HPDE6-E6E7 (cell line): Measurements from ENCODE around the gene IGSF21.

Experiments used
- DNase-seq: peaks from one replicate; pipeline ENCODE4 v3.0.0; 2011; ENCODE audit warnings: missing footprints; ENCODE audit errors: extremely low spot score

The IGSF21 gene

DNA sequence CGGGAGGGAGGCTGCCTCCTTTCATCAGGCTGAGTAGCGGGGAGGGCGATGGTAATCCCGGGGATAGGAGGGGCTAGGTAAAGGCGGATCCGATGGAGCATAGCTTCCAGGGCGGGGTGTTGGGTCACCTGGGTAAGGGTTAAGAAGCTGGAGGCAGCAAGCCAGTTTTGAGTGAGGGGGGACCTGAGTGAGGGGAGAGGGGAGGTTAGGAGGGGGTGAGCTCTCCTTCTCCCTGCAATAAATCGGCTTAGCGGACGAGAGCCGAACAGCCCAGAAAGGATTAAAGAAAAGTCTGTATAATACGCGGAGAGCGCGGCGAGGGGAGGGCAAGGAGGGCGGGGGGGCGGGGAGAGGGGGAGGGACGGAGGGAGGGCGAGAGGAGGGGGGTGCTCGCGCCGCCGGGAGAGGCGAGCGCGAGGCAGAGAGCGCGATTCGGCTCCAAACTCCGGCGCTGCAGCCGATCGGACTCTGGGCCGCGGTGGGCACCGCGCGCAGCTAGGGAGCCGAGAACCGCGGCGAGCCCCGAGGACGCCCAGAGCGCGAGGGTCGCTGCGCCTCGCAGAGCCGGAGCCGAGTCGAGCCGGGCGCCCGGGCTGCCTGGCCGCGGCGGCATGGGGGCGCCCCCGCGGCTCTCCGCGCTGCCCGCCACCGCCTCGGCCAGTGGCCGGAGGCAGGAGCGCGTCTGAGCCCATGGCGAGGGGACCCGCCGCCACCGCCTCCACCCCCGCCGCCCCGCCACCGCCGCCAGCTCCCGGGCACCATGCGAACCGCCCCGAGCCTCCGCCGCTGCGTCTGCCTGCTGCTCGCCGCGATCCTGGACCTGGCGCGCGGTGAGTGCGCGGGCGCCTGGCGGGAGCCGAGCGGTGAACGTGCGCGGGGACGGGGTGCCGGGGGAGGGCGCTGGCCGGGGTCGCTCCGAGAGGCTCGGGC lies at the start of gene IGSF21:
IGSF21 (plus strand) TSS at position 430 of the 930 bp plus-strand sequence; CDS start at position 761, 331 bp downstream.
- no peak for DNase-seq

DNA sequence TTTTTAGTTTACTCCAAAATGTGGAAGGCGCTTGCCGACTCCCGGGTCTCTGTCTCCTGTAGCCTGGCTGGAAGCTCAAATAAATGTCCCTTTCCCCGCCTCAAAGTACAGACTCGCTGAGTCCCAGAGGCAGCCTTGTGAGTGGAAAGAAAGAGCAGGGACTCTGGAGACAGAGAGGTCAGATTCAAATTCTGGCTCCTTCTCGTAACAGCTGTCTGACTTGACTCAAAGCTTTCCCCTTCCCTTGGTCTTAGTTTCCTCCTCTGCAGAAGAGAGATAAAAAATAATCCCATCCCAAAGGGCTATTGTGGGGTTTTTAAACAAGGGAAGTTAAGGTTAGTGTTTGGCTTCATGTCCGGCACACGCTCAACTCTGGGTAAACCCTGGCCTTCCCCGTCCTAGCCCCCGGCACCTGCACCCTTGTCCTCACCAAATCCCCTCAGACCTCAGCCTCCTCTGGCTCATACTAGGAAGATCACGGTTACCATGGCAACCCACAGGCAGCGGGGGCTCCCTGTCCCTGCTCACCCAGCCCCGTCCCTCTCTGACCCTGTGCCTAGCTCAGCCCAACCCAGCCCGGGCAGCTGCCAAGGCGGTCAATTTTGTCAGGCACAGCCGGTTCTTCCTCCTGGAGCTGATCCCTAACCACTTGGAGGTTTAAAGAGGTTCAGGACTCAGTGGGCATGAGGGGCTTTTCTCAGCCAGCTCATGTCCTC lies 49.2 kb upstream of the IGSF21 start:
- no peak for DNase-seq

DNA sequence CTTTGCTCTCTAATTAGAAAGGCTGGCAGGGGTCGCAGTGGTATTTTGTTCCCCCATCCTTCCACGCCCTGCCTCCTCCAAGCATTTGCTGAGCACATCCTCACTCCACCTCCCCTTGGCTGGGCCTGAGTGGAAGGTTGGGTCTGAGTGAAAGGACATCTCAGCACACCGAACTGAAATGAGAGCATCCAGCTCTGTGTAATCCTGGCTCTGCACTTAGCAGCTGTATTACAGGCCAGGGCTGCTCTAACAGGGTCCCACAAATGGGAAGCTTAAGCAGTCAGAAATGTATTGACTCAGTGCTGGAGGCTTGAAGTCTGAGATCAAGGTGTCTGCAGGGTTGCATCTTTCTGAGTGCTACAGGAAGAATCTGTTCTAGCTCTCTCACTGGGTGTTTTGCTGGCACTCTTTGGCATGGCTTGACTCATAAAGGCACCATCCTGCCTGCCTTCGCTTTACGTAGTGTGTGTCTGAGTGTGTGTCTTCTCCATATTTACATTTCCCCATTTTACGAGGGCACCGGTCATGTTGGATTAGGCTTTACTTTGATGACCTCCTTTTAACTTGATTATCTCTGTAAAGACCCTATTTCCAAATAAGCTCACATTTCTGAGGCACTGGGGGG lies 48.5 kb upstream of the IGSF21 start:
- DNase-seq: no peak

DNA sequence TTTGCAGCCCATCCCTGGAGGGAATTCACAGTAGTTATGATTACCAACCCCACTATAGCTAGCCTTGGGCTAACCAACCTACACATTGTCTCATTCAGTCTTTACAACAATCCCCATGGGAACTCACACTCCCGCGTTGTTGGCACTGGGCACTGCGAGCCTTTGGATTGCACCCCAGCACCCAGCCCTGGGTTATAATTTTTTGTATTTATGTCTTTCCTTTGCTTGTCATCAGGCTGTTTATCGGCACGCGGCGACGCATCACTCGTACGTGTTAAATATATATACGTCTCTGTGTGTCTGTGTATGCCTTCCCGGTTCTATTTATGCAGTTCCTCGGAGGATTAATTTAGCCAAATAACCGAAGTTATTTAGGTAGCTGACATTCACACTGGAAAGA lies 47.2 kb upstream of the IGSF21 start:
- DNase-seq: no peak

DNA sequence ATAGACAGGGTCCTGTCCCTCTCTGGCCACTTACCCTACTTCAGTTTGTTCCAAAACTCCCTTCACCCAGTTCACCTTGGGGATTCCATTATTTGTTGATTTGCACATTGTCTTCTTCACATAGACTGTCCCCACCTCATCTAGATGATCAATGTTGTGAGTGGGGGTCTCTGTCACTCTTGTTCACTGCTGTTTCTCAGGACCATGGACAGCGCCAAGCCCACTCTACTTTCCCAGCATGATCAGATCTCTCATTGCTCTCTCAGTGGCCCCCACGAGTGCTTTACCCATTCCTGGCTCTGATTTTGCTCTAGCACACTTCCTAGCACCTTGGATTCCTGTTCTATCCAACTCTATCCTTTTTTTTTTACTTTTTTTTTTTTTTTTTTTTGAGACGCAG lies 45.4 kb upstream of the IGSF21 start:
- DNase-seq: no peak

DNA sequence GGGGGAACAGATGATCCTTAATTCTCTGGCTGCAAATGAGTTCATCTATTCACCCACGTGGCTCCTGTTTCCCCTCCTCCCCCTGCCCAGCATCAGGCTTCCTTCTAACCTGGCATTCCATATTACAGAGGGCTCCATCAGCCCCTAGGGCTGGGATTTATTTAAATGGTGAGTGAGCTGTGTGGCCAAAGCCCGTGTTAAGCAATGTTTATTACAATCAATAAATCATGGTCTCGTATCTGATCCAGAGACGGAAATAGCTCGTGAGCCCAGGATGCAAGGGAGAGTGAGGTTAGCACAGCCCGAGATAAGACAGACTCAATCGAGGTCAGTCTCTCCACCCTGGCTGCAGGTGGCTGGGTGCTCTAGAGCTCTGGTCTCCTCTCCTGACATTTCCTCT lies 43.1 kb upstream of the IGSF21 start:
- DNase-seq: no peak

DNA sequence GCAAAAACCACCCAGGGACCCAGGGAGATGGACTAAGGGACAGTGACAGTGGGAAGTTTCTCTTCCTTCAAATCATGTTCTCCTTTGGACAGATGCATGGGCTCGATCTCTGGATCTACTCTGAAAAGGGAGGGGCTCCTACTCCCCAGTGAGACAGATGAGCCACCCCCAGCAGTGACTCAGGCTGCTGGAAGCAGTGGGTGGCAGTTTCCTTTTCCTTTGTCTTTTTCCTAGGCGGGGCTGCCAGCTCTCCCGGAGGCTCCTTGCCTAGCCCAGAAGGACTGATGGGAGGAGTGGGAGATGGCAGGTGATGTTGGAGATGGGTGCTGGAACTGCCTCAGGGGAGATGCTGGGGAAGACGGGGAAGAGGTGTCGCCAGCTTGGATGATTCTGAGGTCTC lies 41.0 kb upstream of the IGSF21 start:
- no peak for DNase-seq

DNA sequence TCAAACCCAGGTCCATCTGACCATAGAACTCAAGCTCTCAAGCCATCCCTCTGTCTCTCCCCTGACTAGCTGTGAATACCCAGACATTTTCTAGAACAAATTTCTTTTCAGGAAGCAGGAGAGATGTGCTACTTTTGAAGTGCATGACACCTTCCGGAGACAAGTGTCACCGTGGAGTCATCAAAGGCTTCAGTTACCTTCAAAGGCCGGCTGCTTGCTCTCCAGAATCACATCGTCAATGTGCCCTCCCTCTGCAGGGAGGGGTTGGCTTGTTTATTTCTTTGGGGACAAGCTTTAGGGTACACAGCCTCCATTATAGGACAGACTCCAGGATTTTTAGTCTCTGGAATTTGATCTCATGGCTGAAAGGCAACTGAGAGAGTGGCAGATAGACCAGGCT lies 37.7 kb upstream of the IGSF21 start:
- DNase-seq: no peak

DNA sequence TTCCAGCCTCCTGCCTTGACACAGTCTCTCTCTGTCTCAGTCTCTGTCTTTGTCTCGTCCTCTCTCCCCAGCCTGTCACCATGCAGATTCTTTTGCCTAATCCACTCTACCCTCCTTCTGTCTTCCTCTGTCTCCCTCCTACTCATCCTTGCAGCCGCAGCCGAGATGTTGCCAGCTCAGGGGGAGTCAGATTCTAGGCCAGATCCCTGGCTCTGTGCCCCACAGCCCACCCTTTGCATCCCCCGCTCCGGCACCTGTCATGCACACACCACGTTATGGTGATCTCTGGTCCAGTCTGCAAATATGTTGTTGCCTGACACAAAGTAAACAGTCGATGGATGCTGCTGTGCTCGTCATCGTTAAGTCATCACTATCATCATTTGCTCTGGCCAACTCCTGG lies 35.5 kb upstream of the IGSF21 start:
- DNase-seq: no peak

DNA sequence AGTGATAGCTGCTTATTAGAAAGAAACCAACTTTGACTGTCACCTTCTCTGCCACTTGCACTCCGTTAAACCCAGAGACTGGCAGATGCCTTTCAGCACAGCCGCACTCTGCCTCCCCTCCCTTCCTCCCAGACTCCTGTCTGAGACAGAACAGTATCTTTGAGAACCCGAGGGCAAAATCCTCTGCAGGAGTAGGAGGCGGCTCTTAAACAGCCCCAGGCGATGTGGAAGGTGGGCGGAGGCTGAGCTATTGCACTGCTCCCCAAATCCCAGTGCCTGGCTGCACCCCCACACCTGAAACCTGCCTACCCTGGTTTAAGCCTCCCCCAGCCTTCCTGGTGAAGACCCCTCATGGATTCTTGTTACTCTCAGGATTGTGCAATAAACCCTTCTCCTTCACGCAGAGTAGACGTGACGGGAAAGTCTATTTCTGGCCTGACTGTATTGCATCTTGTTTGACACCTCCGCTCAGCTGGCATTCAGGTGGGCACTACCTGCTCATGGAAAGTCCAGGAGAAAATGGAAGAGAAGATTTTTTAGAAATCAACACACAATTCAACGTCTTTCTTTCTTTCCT lies 34.4 kb upstream of the IGSF21 start:
- DNase-seq: no peak

DNA sequence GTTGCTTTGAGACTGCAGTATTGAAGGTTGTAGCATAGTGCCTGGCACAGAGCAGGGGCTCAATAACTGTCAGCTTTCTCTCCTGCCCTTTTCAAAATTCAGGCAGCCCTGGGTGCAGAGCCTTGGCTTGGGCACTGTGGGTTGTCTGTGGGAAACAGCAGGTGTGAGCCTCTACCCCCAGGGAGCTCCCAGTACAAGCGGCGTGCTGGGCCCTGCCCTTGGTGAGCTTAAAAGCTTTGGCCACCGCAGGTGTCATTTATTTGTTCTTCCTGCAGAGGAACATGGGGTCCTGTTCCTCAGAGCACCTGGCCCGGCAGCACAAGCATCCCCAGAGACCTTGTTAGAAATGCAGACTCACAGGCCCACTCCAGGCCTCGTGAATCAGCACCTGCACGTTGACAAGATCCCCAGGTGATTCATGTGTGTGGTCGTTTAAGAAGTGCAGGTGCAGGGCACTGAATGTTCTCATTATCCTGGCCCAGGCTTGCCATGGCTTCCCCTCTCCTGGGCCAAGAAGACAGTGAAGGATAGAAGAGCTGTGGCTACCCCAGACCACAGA lies 29.9 kb upstream of the IGSF21 start:
- no peak for DNase-seq

DNA sequence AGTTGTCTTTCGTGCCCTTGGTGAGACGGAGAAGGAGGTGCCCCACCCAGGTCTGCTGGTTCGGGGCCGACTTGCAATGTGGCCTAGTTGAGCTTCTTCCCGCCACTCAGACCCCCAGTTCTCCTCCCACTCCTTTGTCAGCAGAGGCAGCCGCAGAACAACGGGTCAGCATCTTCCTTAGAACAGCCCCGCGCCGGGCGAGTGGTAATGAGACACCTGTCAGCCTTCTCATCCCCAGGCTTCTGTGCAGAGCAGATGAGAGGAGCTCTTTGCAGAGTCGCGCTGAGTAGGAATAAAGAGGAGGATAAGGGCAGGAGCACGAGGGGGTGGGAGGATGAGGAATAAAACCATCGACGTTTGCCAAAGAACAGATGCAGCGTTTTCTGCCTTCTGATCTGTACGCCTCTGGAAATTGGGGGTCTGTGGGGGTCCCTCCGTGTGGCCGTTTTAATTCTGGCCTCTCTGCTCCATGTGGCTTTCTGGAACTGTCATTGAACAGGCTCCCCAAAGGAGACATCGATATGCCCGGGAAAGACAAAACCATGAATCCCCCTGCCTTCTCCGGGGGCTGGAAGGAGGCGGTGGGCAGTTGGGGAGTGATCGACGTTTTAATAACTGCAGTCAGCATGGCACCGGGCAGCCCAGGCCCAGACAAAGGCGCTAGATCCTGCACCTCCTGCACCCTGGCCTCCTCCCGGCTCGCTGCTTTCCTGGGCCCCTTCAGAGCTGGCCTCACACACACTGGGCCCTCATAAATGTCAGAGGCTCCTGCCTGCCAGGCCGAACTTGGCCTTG lies 27.5 kb upstream of the IGSF21 start:
- no peak for DNase-seq

DNA sequence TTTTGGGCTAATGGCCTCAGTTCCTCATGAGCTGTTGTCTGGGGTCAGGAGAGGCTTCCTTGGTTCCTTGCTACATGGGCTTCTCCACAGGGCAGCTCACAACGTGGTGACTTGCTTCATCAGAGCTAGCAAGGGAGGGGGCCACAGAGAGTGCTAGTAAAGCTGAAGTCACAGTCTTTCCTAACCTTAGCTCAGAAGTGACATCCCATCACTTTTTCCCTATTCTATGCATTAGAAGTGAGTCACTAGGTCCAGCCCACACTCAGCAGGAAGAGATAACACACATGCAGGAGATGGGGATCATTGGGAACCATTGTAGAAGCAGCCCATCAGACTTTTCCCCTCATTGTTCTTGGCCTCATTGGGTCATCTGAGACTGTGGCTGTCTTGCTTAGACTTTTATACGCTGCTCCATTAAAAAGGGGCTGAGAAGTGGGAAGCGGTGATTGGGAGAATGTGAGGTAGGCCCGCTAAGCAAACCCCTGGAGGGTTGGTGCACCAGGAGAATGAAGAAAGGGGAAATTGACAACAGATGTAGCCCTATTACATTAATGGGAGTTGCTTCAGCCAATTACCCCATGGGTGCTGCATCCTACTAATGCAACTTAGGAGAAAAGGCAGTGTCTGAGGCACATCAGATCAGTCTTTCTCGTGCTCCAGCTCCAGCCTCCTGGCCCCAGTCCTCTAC lies 22.1 kb upstream of the IGSF21 start:
- DNase-seq: no peak

DNA sequence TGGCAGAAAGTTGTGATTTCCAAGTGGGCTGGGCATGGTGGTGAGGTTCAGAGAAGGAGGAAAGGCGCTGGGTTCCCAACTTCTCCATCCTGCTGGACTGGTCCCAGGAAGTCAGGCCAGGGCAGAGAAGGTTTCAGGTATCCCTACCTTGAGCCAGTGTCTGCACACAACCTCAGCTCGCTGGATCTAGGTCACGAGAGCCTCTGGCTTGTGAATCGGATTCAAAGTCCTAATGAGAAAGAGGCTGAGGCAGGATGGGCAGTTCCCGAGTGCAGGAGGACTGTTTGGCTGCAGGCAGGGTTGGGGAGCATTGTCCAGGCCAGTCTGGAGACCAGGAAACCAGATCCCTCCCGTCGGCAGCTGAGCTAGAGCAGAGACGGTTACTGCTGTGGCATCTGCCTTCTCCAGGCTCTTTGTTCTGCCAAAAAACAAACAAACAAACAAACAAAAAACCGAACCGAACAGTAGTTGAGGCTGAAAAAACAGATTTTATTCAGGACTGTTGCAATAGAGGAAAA lies 19.5 kb upstream of the IGSF21 start:
- no peak for DNase-seq

DNA sequence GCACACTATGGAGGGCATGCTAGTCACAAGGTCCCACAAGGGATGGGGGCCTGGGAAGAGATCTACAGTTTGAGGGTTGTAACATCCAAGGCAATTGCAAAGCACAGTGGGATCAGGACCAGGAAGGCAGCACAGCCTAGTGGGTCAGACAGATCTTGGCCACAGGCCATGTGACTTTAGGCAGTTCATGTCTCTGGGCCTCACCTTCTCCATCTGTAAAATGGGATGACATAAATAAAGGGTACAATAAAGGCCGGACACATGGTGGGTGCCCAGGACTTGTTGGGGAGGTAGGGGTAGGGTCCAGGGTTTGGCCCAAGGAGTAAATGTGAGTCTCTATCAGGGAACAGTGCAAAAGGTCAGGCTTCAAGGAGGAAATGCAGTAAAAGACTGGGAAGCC lies 18.1 kb upstream of the IGSF21 start:
- DNase-seq: no peak

DNA sequence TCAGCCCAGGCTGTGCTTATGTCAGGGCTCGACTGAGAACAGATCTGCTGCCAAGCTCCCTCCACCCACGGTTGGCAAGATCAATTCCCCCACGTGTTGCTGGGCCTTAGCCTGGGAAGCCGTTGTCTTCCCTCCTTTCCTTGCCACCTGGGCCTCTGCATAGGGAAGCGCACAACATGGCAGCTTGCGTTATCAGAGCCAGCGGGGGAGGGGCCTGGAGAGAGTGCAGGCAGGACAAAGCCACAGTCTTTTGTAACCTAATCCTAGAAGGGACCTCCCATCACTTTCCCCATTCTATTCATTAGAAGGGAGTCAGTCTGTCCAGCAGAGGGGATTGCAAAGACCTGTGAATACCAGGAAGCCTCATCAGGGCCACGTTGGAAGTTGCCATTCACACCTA lies 17.0 kb upstream of the IGSF21 start:
- no peak for DNase-seq

DNA sequence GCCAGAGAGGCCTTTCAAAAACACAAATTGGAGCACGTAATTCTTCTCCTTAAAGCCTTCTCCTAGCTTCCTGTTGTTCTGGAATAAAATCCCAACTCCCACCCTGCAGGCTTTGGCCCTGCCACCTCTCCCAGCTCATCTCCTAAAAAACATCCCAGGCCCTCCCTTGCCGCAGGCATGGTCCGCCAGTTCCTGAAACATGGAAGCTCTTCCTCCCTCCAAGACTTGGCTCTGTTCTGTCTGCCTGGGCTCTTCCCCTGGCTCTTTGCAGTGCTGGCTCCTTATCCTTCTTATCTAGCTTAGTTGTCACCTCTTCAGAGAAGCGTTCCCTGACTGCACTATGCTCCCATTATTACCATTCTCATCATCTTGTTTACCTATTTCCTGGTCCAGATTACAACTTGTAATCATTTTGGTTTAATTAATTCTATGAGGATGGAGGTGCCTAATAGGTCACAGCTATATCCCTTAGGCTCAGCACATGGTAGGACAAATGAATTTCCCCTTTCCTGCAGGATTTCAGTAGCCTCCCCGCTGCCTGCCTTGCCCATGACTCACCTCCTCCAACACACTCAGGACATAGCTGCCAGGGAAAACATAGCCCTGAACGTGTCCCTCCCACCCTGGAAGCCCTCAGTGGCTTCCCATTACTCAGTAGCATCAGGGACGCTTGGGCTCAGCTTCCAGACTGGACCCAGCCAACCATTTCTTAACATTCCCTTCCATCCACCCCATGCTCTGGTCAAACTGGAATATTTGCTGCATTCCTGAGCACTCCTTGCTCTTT lies 15.7 kb upstream of the IGSF21 start:
- no peak for DNase-seq

DNA sequence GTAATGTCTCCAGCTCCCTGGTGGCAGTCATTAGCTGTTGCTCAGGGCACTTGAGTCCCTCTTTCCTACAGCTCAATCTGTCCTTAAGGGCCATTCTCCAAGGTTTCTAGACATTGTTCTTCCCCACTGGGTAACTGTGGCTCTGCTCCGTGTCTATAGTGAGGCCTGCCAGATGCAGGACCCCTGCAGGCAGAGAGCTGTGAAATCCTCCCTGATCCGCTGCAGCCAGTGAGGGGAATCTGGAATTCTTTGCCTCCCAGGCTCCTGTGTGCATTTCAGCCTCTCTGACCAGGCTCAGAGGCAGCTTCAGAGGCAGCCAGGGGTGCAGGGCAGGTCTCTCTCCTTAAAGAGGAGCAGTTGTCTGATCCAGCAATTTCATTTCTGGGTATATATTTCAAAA lies 14.4 kb upstream of the IGSF21 start:
- no peak for DNase-seq

DNA sequence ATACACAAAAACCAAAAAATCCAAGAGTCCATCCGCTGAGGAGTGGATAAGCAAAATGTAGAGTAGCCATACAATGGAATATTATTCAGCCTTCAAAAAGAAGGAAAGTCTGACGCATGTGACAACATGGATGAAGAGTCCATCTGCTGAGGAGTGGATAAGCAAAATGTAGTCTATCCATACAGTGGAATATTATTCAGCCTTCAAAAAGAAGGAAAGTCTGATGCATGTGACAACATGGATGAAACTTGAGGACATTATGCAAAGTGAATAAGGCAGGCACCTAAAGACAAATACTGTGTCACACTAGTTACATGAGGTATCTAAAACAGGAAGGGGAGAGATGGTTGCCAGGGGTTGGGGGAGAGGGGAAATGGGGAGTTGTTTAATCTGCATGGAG lies 14.0 kb upstream of the IGSF21 start:
- no peak for DNase-seq

DNA sequence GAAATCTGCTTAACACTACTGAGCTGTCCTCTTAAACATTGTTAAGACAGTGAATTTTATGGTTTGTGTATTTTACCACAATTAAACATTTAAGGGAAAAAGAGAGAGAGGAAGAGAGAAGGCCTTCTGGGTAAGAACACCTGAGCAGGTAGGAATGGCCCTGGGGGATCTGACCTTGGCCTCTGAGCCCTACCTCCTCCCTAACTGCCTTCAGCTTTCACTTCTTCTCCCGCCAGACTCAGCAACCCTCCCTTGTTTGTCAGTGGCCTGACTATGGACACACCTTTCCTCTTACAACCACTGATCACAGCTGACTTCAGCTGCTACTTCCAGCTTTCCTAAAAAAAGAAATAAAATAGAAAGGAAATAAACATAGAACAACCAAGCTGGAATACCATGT lies 13.5 kb upstream of the IGSF21 start:
- no peak for DNase-seq
